ENCODE results near the gene TXN2.
"Not testable (repeated sequence)": the region's sequence is repeated elsewhere in the genome, so short reads cannot be mapped to it uniquely, and the experiment has no call there.

TXN2 gene

GRCh38 chr22:36431977-36432376 is 49.5 kb downstream of the TXN2 start:
- DNase-seq (ENCODE audit: low read depth), result no peak

GRCh38 chr22:36430863-36431262 is 50.6 kb downstream of the TXN2 start:
- no peak for DNase-seq (ENCODE audit: low read depth)

- not testable (repeated sequence) for DNase-seq (ENCODE audit: low read depth)
These were observed 53.5 kb downstream of the TXN2 start for GRCh38 chr22:36427952-36428351.

GRCh38 chr22:36425977-36426523 is 55.4 kb downstream of the TXN2 start:
- DNase-seq (ENCODE audit: low read depth), result no peak

- DNase-seq (ENCODE audit: low read depth), result no peak
These were observed 56.4 kb downstream of the TXN2 start for GRCh38 chr22:36424901-36425579.

GRCh38 chr22:36424466-36424865 is 57.0 kb downstream of the TXN2 start:
- not testable (repeated sequence) for DNase-seq (ENCODE audit: low read depth)

- peak; percentile 74 for DNase-seq (ENCODE audit: low read depth)
These were observed 57.7 kb downstream of the TXN2 start for GRCh38 chr22:36423461-36424404.

- DNase-seq (ENCODE audit: low read depth), result no peak
These were observed 59.0 kb downstream of the TXN2 start for GRCh38 chr22:36422287-36423014.

- DNase-seq (ENCODE audit: low read depth), result no peak
These were observed 61.2 kb downstream of the TXN2 start for GRCh38 chr22:36419912-36420882.

- peak; percentile 93 for DNase-seq (ENCODE audit: low read depth)
These were observed 62.1 kb downstream of the TXN2 start for GRCh38 chr22:36419177-36419911.

GRCh38 chr22:36417281-36417686 is 64.2 kb downstream of the TXN2 start:
- DNase-seq (ENCODE audit: low read depth), result no peak

All from fibroblast of gingiva (primary cell).